HG03045 (cell line): ENCODE results near the gene OGFOD2.
A peak's percentile ranks its signal among the peaks of the same experiment; 100 is the strongest.

Experiments
- ATAC-seq: cut with Tn5 transposase; IDR thresholded peaks from one replicate; pipeline ENCODE4 v1.9.1; 2021; ENCODE audit warnings: mild to moderate bottlenecking, moderate library complexity; ENCODE audit not compliant: unreplicated experiment

The OGFOD2 gene

GRCh38 chr12:122951406-122951805, 23.6 kb upstream of the OGFOD2 start:
- ATAC-seq = no peak

- peak; percentile 71 for ATAC-seq
Measured at GRCh38 chr12:122951979-122952892, 22.8 kb upstream of the OGFOD2 start.

DNA sequence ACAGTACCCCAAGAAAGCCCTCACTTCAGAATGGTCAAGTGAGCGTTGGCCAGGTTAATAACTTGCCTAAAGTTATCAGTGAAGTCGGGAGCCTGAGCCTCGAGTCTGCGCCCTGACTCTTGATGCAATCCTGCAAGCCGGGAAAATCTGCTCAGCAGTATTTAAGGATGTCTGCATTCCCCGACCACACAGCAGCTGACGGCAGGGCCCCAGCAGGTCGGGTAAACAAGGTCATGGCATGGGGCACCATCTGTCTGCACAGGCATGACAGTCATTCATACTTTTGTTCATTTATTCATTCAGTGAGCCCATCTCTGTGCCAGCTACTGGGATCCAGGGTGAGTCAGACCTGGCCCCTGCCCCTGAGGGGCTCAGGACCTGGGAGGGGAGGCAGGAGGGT, 19.9 kb upstream of the OGFOD2 start:
- no peak for ATAC-seq

GRCh38 chr12:122956035-122956434, 19.0 kb upstream of the OGFOD2 start:
- no peak for ATAC-seq

GRCh38 chr12:122958198-122958888, 16.7 kb upstream of the OGFOD2 start:
- ATAC-seq = no peak

DNA sequence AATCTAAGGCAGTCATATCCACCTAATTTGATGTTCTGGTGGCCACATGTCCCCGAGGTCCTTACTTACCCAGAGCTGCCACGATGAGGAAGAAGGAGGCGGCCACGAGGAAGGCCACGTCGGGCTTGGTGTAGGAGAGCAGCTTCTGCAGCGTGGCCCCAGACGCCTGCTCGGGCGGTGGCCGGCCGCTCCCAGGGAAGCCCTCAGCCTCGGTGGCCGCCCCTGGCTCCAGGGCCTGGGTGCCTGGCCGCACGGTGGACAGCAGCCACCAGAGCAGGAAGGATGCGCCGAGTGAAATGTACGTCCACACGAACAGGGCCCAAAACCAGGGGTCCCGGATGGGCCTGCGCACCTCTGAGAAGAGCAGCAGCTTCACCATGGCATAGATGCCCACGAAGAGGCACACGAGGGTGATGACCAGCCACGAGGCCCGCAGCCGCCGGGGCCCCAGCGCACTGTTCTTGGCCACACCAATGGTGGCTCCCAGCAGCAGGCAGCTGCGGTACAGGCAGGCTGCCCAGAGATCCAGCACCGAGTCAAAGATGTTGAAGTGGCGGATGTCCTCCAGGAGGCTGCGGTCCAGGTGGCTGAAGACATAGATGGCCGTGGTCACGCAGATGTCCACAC, 15.4 kb upstream of the OGFOD2 start:
- ATAC-seq = no peak

- ATAC-seq = no peak
Measured at GRCh38 chr12:122960193-122960569, 14.9 kb upstream of the OGFOD2 start.

DNA sequence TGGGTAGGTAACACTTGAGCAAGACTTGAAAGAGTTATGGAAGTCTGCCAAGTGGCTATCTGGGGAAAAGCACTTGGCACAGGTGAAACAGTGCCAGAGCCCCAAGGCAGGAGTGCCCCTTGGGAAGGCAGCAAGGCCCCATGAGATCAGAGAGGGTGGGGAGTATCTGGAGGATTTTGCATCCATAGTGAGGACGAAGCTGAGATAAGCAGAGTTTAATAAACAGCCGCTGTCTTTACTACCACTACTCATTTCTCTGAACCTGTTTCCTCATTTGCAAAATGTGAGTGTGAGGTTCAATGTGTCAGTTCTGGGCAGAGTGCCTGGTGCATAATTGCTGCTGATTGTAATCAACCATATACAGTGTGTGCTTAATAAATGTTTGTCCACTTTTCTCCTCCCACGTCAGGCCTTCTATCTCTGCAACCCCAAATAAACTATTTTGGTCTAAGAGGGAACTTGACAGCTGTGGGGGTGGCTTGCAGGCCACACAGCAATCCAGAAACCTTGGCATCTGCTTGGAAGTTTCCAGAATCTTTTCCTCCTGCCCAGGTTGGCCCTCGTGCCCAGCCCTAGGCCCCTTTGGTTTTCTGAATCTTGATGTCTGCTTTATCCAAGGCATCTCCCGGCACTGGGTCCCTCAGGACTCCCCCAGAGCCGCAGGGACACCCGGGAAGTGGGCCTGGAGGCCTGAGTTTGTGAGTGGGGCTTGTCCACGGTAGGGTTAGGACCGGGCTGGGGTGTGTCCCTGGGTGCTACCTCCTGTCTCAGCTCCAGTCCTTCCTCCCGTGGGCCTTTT, 13.3 kb upstream of the OGFOD2 start:
- ATAC-seq = no peak

- no peak for ATAC-seq
Measured at GRCh38 chr12:122963941-122964265, 11.1 kb upstream of the OGFOD2 start.

DNA sequence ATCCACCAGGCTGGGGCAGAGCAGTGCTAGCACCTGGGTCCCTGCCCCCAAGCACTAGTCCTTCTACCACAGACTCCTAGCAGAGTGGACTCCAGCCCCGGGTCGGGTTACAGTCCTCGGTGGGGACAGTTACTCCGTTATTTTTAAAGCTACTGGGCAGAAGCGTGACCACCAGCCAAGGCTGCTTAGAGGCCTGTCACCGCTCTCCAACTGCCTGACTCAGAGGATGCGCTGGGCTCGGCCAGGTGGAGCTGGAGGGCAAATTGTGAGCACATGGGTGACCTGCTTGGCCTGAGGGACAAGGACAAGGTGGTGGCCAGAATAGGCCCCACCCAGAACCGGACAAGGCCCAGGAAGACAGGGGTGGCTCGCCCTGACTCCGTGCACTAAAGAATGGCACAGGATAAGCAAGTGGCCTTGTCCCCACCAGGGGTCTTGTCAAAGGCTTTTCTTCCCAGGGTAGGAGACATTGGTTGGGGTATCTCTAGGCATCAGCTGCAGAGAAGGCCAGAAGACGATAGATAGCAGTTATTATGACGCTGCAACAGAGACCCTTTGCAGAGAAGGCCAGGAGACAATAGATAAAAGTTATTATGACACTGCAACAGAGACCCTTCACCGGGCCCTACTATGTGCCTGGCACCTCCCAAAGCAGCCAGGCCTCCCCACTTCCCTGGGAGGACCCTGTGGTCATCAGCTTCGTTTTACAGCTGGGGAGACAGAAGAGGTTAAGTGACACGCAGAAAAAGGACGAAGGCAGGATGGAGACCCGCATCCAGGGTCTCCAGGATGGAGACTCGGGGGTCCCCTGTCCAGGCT, 10.4 kb upstream of the OGFOD2 start:
- ATAC-seq = no peak

DNA sequence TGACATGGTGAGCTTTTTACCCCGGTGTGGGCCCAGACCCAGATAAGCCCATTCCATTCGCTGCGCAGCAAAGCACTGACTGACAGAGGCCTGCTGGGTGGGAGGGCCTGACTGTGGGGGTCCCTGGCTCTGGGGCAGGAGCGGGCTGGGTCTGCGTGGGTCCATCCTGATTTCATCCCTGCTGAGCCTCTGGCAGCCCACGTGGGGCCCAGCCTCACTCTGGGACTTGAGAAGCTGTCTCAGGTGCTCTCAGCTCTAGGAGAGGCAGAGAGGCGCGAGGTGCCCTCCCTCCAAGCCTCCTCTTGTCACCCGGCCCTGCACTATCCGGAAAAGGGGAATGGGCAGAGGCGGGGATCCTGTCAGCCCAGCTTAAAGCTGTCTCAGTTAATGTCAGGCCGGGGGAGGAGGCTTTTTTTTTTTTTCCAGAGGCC, 9.7 kb upstream of the OGFOD2 start:
- ATAC-seq = no peak

GRCh38 chr12:122965851-122966742, 8.9 kb upstream of the OGFOD2 start, which contains the start of gene ABCB9:
Gene ABCB9 (minus strand): TSS chr12:122966463. CDS start chr12:122960235, 6,228 bp downstream.
- ATAC-seq = peak; percentile 67

- no peak for ATAC-seq
Measured at GRCh38 chr12:122966743-122967550, 8.1 kb upstream of the OGFOD2 start.

- ATAC-seq = no peak
Measured at GRCh38 chr12:122968104-122968503, 6.9 kb upstream of the OGFOD2 start.

DNA sequence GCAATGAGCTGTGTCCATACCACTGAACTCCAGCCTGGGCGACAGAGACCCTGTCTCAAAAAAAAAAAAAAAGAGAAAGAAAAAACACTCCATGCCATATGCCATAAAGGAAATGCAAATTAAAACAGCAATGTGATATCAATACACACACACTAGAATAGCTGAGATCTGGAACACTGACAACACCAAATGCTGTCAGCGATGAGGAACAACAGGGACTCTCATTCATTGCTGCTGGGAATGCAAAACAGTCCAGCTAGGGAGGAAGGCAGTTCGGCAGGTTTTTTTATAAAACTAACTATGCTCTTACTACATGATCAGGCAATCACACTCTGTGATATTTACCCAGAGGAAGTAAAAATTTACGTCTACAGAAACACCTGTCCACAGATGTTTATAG, 5.4 kb upstream of the OGFOD2 start:
- ATAC-seq = no peak

DNA sequence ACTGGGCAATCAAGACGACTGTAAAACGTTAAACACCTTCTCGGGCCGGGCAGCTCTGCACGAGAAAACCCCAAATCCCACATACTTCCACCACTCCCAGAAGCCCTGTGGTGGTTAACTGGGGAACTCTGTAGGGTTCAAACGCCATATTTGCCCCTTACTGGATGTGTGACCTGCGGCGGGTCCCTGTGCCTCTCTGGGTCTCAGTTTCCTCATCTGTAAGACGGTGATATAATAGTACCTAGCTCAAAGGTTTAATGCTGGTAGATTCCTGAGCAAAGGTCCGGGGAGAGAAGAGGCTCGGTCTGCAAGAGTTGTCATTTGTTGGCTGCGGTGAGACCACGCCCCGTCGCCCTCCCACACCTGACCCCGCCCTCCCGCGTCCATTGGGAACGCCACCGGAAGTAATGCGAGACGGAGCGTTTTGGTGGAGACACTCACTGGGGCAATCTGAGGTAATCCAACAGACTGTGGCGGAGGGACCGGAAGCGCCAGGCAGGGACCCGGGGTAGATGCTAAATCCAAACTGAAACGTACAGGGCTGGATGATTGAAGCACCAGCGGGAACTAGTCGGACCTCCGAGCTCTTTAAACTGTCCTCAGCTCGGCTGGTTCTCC, 661 bp upstream of the OGFOD2 start:
- peak; percentile 74 for ATAC-seq

GRCh38 chr12:122975790-122976647, 975 bp downstream of the OGFOD2 start:
- no peak for ATAC-seq
